GM23338 (cell line): ENCODE measurements around the gene SORBS1. TPM values are rescaled to one million over a fixed set of nuclear protein-coding genes. Genes with fewer than 3 reads are reported as not detected.

Experiments
- EZH2 ChIP-seq: fragments of 200-600 bp; sonication (generic); IDR thresholded peaks from one replicate; pipeline ENCODE4 v1.8.0; 2017; ENCODE audit warnings: antibody characterized with exemption, mild to moderate bottlenecking, low read depth; ENCODE audit not compliant: unreplicated experiment
- JUNB ChIP-seq: IDR thresholded peaks from one replicate; pipeline ENCODE4 v1.6.1; 2016; ENCODE audit warnings: antibody characterized with exemption; ENCODE audit not compliant: unreplicated experiment
- NANOG ChIP-seq: IDR thresholded peaks from 2 replicates; pipeline ENCODE4 v1.6.1; 2016; ENCODE audit warnings: antibody characterized with exemption, borderline replicate concordance
- REST ChIP-seq: IDR thresholded peaks from one replicate; pipeline ENCODE4 v1.6.1; 2018; ENCODE audit warnings: antibody characterized with exemption; ENCODE audit not compliant: unreplicated experiment
- ZNF462 ChIP-seq: fragments of 250-450 bp; sonication (Bioruptor Pico); IDR thresholded peaks from 2 replicates; pipeline ENCODE4 v1.5.0; 2020; ENCODE audit warnings: mild to moderate bottlenecking, moderate library complexity
- polyA plus RNA-seq: library from polyadenylated mRNA; unstranded; fragments of >200 nt; fragmentation: Nextera tagmentation; extraction: Ambion mirVana; gene quantifications from 2 replicates; pipeline ENCODE4 v1.2.1, GENCODE V29; 2016
- total RNA-seq: library from RNA; depleted of rRNA; stranded (reverse); fragments of >200 nt; shearing (Covaris generic); gene quantifications from 2 replicates; pipeline ENCODE4 v1.2.3, GENCODE V29; 2014

SORBS1 gene
- total and polyA plus RNA-seq, 2 experiments from 2014 or later = 47.7 to 51.5 TPM

DNA sequence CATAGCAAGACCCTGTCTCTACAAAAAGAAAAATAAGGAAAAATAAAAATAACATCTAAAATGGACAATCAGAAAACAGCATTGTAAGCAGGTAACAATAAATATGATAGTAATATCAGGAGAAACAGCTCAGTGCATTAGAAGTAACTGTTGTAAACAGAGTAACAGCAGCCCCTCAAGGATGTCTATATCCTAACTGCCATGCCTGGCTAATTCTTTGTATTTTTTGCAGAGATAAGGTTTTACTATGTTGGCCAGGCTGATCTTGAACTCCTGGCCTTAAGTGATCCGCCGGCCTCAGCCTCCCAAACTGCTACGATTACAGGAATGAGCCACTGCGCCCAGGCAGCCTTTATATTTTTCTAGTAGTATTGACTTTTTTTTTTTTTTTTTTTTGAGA, 7.5 kb downstream of the SORBS1 start (continued):
- TF ChIP-seq ZNF462 (CRISPR knock-in tag) = no peak
- TF ChIP-seq JUNB = no peak
- no peak for TF ChIP-seq EZH2
- no peak for TF ChIP-seq NANOG
- TF ChIP-seq REST = no peak
